Hindlimb muscle (tissue), 1 donor: Measurements from ENCODE around the gene KHDC1. TPM values are rescaled to one million over a fixed set of nuclear protein-coding genes. Genes with fewer than 3 reads are reported as not detected.

Experiments used
- polyA plus RNA-seq: library from polyadenylated mRNA; unstranded; fragments of 120-200 nt; gene quantifications from one replicate; pipeline ENCODE4 v1.2.1, GENCODE V29; 2013; ENCODE audit not compliant: insufficient read length

KHDC1 gene
- polyA plus RNA-seq, 1 donor: 5.5 TPM

Other genes with a start within 250 kb of the KHDC1 start
- not detected for gene KHDC1L, start 37.7 kb downstream of the KHDC1 start, polyA plus RNA-seq
- gene DPPA5, start 91.1 kb upstream of the KHDC1 start, polyA plus RNA-seq: not detected
- gene KHDC3L, start 99.5 kb upstream of the KHDC1 start, polyA plus RNA-seq: not detected
- gene OOEP, start 106.7 kb upstream of the KHDC1 start, polyA plus RNA-seq: 0.36 TPM
- gene DDX43, start 131.6 kb upstream of the KHDC1 start, polyA plus RNA-seq: 1.2 TPM
- gene CGAS, start 189.1 kb upstream of the KHDC1 start, polyA plus RNA-seq: 5.3 TPM
- 20.3 TPM for gene MTO1, start 198.5 kb upstream of the KHDC1 start, polyA plus RNA-seq